Measurements from ENCODE around the gene SH3GL1.
"Not testable (repeated sequence)": the region's sequence is repeated elsewhere in the genome, so short reads cannot be mapped to it uniquely, and the experiment has no call there.

The SH3GL1 gene

DNA sequence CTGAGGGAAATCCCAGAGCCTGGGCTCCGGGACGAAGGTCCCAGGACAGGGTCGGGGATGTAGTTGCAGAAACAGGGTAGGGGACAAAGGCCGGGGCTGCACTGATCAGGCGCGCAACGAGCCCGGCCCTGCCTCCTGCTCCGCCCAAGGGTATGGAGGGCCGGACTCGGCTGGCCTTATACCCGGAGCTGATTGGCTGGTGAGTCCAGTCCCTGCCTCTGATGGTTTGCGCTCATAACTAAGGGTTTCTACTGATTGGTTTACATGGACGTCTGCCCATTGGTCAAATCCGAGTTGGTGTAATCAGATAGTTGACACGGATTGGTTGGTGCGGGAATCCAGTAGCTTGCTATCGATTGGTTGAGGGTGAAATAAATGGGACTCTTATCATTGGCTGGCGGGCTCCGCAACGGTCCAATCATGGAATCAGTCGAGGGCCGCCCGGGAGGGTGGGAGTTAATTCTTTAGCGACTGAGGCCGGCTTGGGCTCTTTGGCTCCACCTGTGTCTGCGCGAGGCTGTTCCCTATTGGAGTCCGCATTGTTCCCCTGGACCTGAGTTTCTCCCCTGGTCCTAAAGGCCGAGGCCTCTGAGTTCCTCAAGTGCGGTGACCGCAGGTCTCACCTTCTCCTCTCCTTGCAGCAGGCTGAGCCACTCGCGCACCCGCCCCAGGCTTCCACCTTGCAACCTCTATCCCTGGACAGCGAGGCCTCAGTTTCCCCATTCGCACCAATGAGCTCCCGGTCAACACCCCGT is 57.6 kb downstream of the SH3GL1 start:
- peak; percentile 96 for DNase-seq

DNA sequence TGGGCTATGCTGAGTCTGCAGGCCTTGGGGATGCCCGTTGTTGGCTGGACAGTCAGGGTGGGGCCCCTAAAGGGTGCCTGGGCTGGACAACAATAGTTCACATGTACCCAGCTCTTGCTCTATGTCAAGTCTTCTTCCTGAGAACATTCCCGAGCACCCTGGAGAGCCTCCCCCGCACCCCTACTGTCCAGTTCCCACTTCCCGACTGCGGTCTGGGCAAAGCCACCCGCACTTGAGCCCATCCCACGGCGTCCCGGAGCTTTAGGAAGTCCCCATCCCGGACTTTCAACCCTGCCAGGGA is 58.1 kb downstream of the SH3GL1 start:
- no peak for DNase-seq

- no peak for DNase-seq
These were observed 61.6 kb downstream of the SH3GL1 start, which contains the start of gene STAP2 for GRCh38 chr19:4338441-4339355. TSS of gene STAP2 (minus strand) at chr19:4338827. CDS start at chr19:4338753, 74 bp downstream.

DNA sequence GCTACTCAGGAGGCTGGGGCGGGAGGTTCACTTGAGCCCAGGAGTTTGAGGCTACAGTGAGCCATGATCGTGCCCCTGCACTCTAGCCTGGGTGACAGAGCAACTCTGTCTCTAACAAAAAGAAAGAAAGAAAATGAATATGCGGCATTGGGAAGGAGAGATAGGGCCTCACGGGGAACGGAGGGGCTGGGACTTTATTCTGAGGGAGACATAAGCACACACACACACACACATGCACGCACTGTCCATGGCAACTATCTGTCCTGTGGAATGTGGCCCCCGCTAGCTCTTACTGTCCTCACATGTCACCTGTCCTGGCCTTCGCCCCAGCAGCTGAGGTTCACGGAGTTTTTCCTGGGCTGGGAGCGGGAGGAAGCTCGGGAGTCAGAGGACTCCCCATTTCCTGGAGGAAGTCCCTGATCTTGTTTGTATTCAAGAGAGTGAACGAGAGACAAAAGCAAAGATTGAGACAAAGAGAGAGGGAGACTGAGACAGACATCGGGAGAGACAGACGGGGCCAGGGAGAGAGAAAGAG is 62.4 kb downstream of the SH3GL1 start:
- DNase-seq = no peak

- DNase-seq = no peak
These were observed 65.3 kb downstream of the SH3GL1 start for GRCh38 chr19:4334929-4335570.

- no peak for DNase-seq
These were observed 70.5 kb downstream of the SH3GL1 start for GRCh38 chr19:4329858-4330257.

- DNase-seq = not testable (repeated sequence)
These were observed 71.2 kb downstream of the SH3GL1 start for GRCh38 chr19:4328991-4329681.

DNA sequence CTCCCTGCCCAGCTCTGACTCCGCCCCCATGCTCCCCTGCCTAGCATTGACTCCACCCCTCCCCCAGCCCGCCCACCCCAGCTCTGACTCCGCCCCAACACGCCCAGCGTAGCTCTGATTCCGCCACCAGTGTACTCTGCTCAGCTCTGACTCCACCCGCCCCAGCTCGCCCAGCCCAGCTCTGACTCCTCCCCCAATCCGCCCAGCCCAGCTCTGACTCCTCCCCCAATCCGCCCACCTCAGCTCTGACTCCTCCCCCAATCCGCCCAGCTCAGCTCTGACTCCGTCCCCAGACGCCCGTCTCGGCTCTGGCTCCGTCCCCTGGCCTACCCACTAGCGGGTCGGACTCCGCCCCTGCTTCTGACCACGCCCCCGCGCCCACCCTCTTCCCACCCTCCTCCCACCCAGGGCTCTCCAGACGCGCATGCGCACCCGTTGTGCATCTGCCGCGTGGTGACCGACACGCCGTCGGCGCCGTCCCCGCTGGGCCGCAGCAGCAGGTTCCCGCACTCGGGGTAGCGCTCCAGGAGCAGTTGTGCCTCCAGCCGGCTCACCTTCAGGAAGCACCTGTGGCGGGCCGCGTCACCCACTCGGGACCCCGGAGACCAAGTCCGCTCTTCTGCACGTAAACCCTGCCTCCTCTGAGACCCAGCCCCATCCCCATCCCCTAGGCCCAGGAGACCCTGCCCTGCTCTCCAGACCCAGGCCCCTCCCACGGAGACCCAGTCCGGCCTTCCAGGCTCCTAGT is 71.9 kb downstream of the SH3GL1 start:
- peak; percentile 96 for DNase-seq

GRCh38 chr19:4327877-4328242 is 72.5 kb downstream of the SH3GL1 start:
- DNase-seq = no peak

DNA sequence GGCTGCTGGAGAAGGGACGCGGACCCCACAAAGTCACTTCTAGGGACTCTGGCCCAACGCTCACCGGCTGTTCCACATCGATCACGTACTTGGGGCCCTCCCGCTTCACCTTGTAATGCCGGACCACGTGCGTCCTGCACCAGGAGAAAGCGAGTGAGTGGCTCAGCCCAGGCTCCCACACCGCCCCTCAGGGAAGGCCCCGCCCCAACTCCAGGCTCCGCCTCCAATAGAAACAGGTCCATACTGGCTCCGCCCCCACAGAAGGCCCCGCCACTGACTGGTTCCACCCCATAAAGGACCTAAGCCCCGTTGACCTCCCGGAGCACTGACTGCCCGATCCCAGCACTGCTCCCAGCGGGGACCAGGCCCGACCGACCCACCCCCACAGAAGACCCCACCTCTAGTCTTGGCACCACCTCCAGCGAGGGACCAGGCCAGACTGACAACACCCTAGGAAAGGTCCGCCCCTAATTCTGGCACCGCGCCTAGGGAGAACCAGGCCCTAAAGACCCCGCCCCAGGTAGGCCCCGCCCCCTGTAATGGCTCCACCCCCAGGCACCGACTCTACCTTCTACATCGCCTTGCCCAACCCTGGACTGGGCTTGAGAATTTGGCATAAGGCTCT is 73.0 kb downstream of the SH3GL1 start:
- no peak for DNase-seq

DNA sequence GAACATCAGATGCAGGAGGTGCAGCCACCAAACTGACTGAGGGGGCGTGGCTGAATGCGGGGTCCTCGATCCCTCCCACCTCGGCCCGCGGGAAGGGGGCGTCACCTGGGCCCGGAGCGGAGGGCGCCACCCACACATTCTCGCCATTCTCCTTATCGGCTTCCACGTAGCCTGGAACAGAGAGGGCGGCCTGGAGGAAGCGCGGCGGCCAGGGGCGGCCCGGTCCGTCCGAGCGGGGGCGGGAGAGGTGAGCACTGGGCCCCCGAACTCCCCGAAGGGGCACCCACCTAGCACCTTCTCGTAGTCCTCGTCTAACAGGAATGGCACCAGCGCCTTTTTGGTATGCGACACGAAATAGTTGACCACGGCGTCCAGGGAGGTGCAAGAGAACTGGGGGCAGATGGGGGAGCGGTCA is 73.5 kb downstream of the SH3GL1 start:
- DNase-seq = no peak

DNA sequence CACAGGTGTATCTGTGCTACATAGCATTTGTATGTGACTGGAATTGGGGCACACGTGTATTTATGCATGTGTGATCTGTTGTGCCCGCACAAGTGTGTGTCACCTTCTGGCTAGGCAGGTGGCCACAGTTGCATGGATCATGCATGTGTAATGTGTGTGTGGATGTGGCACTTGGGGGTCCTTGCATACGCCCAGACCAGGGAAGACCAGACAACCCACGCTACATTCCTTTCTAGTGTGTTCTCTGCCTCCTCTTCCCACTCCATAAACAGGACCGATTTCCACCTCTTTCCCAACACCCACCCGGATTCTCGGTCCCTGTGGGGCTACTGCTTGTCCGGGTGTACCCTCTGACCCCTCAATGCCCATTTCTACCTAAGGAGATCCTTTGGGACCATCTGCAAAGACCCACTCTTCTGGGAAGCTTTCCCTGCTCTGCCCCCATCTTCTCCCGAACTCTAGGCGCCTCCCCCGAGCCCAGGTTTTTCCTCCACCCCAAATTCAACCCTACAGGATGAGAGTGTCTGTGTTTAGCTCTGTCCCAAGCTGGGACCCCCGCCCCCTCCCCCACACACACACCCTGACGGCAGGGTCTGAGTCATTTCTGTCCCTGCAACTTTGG is 74.0 kb downstream of the SH3GL1 start:
- DNase-seq = no peak

DNA sequence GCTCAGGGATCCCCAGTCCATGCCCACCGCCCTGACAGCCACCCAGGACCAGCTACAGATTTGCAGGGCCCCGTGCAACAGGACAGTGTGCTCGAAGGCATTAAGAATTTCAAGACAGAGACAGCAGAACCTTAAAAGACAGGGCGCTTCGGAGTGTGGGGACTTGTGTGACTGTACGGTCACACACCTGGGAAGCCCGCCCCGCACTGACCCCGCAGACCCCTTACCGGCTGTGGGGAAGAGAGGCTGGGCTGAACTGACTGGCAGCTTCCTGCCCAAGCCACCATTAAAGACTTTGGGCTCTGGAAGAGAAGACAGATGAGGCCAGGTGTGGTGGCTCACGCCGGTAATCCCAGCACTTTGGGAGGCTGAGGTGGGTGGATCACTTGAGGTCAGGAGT is 76.1 kb downstream of the SH3GL1 start:
- DNase-seq = no peak

DNA sequence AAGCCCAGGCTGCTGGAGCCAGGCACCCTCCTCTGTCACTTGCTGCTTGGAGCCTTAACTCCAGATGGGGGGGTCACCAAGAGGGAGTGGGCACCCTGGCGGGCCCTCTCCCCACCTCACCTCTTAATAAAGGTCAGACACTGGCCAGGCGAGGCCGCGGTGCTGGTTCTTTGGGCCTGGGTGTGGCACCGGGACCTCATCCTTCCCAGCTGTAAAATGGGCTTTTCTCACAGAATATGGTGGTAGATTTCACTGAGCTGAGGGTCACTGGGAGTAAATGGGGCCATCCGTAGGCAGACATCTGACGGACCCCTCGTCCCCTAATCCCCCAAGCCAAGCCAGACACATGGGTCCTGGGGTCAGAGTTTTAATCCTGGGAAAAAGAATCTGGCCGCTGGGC is 76.7 kb downstream of the SH3GL1 start:
- no peak for DNase-seq

DNA sequence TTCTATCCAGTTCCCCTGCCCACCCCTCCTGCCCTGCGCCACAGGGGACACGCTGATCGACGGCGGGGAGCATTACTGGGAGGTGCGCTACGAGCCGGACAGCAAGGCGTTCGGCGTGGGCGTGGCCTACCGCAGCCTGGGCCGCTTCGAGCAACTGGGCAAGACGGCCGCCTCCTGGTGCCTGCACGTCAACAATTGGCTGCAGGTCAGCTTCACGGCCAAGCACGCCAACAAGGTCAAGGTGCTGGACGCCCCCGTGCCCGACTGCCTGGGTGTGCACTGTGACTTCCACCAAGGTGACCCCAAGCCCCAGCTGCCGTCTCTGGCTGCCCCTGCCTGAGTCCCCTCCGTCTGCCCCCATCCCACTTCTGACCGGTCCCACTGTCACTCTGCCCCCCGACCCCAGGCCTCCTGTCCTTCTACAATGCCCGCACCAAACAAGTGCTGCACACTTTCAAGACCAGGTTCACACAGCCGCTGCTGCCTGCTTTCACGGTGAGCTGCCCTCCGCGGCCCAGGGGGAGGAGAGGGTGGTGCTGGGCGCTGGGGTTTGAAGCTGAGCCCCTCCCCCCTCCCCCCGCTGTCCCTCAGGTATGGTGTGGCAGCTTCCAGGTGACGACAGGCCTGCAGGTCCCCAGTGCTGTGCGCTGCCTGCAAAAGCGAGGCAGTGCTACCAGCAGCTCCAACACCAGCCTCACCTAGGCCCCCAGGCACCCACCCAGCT is 77.2 kb downstream of the SH3GL1 start:
- DNase-seq = no peak

- no peak for DNase-seq
These were observed 79.9 kb downstream of the SH3GL1 start for GRCh38 chr19:4320419-4320818.

DNA sequence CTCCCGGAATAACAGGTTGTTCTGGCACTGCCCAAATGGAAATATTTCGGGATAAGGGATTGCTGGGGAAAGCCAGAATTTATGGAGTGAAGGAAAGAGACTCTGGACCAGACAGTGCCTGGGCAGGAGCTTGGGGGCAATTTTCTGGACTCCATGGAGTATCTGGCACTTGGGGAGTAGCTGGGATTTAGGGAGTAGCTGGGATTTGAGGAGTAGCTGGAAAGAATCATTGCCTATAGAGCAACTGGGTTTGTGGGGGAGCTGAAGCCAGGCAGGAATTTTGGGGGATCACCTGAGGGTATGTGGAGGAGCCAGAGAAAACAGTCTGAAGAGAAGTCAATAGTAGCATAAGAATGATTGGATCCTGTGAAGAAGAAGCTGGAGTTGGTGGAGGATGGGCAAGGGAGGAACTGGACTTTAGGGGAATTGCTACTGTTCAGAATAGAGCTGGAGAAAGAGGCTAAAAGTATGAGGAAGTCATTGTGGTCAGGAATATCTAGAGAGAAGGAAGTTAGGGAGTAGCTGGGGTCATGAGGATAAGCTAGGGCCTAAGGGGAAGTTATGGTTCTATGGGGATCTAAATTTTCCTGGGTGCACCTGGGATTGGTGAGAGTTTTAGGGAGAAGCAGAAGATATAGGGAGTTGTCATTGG is 81.2 kb downstream of the SH3GL1 start:
- no peak for DNase-seq

- DNase-seq = no peak
These were observed 81.9 kb downstream of the SH3GL1 start for GRCh38 chr19:4318460-4318859.

GRCh38 chr19:4316956-4317355 is 83.4 kb downstream of the SH3GL1 start:
- no peak for DNase-seq
